Suprapubic skin (tissue), 4 donors: ENCODE results near the gene BEX4. TPM values are rescaled to one million over a fixed set of nuclear protein-coding genes. Genes with fewer than 3 reads are reported as not detected.
"Not testable (repeated sequence)": the region's sequence is repeated elsewhere in the genome, so short reads cannot be mapped to it uniquely, and the experiment has no call there.

Source experiments
- DNase-seq, 2 donors: peaks; one replicate each; pipeline ENCODE4 v3.0.0-alpha.2; 2019; ENCODE audit warnings: low spot score in 2 of 2
- H3K27ac ChIP-seq: fragments of 200-600 bp; sonication (generic); one replicate; pipeline ENCODE4 v1.5.1; 2019
- H3K27me3 ChIP-seq: fragments of 200-600 bp; sonication (generic); one replicate; pipeline ENCODE4 v1.5.1; 2019
- H3K36me3 ChIP-seq: fragments of 200-600 bp; sonication (generic); one replicate; pipeline ENCODE4 v1.5.1; 2019
- H3K4me1 ChIP-seq: fragments of 200-600 bp; sonication (generic); one replicate; pipeline ENCODE4 v1.5.1; 2019
- H3K4me3 ChIP-seq: fragments of 200-600 bp; sonication (generic); one replicate; pipeline ENCODE4 v1.5.1; 2019; ENCODE audit warnings: mild to moderate bottlenecking
- H3K9me3 ChIP-seq: fragments of 200-600 bp; sonication (generic); one replicate; pipeline ENCODE4 v1.5.1; 2019
- EP300 ChIP-seq: sonication (generic); formaldehyde crosslinking; IDR thresholded peaks from one replicate; pipeline ENCODE4 v1.6.1; 2017; ENCODE audit warnings: antibody characterized with exemption
- POLR2A ChIP-seq, 2 donors: fragments of 450-650 bp; IDR thresholded peaks; one replicate each; pipeline ENCODE4 v1.6.1; 2017; ENCODE audit warnings: antibody characterized with exemption in 2 of 2, mild to moderate bottlenecking in 2 of 2, moderate library complexity in 2 of 2
- POLR2AphosphoS5 ChIP-seq, 3 donors: sonication (generic); formaldehyde crosslinking; IDR thresholded peaks; one replicate each; pipeline ENCODE4 v1.6.1; 2017; ENCODE audit warnings: antibody characterized with exemption in 3 of 3
- WGBS: methylation state at CpG from one replicate; pipeline ENCODE4 v1.1.5; 2018; 5-methylcytosine and 5-hydroxymethylcytosine counted together
- total RNA-seq, 4 donors: library from RNA; depleted of rRNA; stranded (reverse); fragments of >200 nt; gene quantifications; one replicate each; pipeline ENCODE4 v1.1.0, GENCODE V29; 2016
- TF ChIP-seq, protein P1 (sequence below), 2 donors: fragments of 200-600 bp in 1 of 2; fragments of 450-650 bp in 1 of 2; sonication (generic) in 1 of 2; IDR thresholded peaks; one replicate each; pipeline ENCODE4 v1.5.1; 2016 to 2019; ENCODE audit warnings: antibody characterized with exemption in 2 of 2, mild to moderate bottlenecking in 1 of 2, moderate library complexity in 1 of 2

Gene BEX4, protein sequence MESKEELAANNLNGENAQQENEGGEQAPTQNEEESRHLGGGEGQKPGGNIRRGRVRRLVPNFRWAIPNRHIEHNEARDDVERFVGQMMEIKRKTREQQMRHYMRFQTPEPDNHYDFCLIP
- 10 to 100 TPM; 10.7 to 25.3 (median 18.8) TPM for total RNA-seq

DNA sequence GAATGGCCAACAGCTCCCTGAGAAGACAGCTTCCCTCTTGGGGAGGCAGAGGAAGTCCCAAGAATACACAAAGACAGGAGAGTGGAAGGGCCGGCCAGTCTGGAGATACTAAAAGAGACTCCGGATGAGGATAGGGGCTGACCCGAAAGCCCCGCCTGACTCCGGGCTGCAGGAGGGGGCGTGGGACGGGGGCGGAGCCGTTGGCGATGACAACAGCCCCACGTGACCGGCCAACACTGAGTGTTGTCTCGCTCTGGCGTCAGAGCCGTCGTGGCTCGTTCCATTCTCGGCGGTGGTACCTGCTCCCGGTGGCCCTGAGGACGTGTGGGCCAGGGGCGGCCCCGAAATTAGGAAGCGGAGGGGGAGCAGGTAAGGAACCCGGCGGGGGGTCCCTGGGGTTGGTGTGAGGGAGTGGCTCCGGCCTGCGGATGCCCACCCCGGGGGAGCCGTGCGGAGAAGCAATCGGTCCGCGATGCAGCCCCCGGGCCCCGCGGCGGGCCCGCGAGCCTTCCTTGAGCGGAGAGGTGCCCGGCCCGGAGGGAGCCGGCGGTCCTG lies at the start of gene BEX4:
Gene BEX4 (plus strand): TSS at position 239 of the 555 bp plus-strand sequence. CDS start 1,046 bp downstream, outside the sequence.
- TF ChIP-seq POLR2AphosphoS5 (IDR thresholded peaks at IDR 0.05), result no peak
- TF ChIP-seq, protein P1, sequence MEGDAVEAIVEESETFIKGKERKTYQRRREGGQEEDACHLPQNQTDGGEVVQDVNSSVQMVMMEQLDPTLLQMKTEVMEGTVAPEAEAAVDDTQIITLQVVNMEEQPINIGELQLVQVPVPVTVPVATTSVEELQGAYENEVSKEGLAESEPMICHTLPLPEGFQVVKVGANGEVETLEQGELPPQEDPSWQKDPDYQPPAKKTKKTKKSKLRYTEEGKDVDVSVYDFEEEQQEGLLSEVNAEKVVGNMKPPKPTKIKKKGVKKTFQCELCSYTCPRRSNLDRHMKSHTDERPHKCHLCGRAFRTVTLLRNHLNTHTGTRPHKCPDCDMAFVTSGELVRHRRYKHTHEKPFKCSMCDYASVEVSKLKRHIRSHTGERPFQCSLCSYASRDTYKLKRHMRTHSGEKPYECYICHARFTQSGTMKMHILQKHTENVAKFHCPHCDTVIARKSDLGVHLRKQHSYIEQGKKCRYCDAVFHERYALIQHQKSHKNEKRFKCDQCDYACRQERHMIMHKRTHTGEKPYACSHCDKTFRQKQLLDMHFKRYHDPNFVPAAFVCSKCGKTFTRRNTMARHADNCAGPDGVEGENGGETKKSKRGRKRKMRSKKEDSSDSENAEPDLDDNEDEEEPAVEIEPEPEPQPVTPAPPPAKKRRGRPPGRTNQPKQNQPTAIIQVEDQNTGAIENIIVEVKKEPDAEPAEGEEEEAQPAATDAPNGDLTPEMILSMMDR (IDR thresholded peaks at IDR 0.05), result no peak
- no peak for TF ChIP-seq POLR2A (IDR thresholded peaks at IDR 0.05)
- TF ChIP-seq EP300, result no peak
- no peaks in the 10 kb centered on the region for H3K4me1 ChIP-seq
- 34% methylated on average over 35 of the region's 45 CpGs for WGBS
- H3K36me3 ChIP-seq, result no peaks in the 10 kb centered on the region
- peak; percentile 86 to 90 for DNase-seq
- peak within 1 kb of the TSS; percentile 73 for H3K4me3 ChIP-seq
- peak within 1 kb of the TSS; percentile 82 for H3K27ac ChIP-seq
- no peaks in the 10 kb centered on the region for H3K9me3 ChIP-seq
- H3K27me3 ChIP-seq, result no peaks in the 10 kb centered on the region

DNA sequence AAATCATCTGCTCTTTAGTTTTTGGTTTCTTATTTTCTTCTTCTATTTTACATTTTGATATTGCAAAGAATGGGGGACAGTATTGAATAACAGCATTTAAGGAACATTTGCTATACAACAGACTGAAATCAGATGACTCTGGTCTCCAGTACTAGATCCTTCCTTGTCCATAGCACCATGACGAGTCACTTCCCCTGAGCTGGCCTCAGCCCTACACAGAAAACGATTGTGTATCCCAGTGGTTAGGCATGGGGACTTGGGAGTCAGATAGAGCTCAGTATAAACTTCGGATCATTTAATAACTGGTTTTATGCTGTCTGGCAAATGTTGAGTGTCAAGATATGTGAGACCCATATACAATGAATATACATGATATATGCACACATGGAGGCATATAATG lies 44.7 kb upstream of the BEX4 start:
- H3K9me3 ChIP-seq, result no peaks in the 10 kb centered on the region
- no peaks in the 10 kb centered on the region for H3K36me3 ChIP-seq
- no peak overlapping the region for H3K4me3 ChIP-seq
- TF ChIP-seq EP300, result no peak
- TF ChIP-seq POLR2AphosphoS5 (IDR thresholded peaks at IDR 0.05), result no peak
- TF ChIP-seq, protein P1 (IDR thresholded peaks at IDR 0.05), result no peak
- TF ChIP-seq POLR2A (IDR thresholded peaks at IDR 0.05), result no peak
- H3K4me1 ChIP-seq, result no peaks in the 10 kb centered on the region
- WGBS, result 74% methylated on average over 3 of the region's 3 CpGs
- H3K27me3 ChIP-seq, result no peaks in the 10 kb centered on the region
- no peak for DNase-seq
- no peak overlapping the region for H3K27ac ChIP-seq

DNA sequence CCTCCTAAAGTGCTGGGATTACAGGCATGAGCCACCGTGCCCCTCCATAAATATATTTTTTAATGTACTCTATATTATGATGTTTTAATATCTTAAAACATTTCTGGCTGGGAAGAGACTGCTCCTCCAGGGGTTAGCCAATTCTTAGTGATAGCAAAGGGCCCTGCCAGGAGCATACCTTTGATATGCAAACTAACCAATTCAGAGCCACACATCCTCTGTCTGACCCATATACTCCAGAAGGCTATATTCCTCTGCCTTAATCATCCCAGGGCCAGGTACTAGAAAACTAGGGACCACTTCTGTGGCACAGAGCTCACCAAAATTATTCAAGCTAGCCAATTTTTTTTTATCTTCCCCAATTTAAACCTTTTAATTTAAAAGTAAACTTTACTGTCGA lies 43.6 kb upstream of the BEX4 start:
- Histone ChIP-seq H3K27me3 (no peaks in the 10 kb centered on the region), H3K9me3 (no peaks in the 10 kb centered on the region), H3K4me1 (no peaks in the 10 kb centered on the region), H3K36me3 (no peaks in the 10 kb centered on the region), H3K4me3 (no peak overlapping the region), H3K27ac (no peak overlapping the region)
- no peak for DNase-seq
- TF ChIP-seq POLR2A (IDR thresholded peaks at IDR 0.05), result no peak
- TF ChIP-seq, protein P1 (IDR thresholded peaks at IDR 0.05), result no peak
- no peak for TF ChIP-seq EP300
- 68% methylated on average over 2 of the region's 2 CpGs for WGBS

DNA sequence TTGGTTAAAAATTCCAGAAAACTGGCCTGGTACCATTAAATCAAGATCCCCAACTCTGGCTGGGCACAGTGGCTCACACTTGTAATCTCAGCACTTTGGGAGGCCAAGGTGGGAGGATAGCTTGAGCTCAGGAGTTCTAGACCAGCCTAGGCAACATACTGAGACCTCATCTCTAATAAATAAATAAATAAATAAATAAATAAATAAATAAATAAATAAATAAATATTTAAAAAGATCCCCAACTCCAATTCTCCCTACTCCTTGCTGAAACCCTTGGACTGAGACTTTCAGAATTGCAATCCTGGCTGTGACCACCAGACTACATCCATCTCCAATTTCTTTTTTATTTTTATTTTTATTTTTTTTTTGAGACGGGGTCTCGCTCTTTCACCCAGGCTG lies 39.7 kb upstream of the BEX4 start:
- H3K4me1 ChIP-seq, H3K27me3 ChIP-seq, DNase-seq, H3K27ac ChIP-seq, H3K36me3 ChIP-seq, H3K4me3 ChIP-seq, H3K9me3 ChIP-seq: not testable (repeated sequence)
- whole genome bisulfite sequencing, result 97% methylated on average over 2 of the region's 2 CpGs

DNA sequence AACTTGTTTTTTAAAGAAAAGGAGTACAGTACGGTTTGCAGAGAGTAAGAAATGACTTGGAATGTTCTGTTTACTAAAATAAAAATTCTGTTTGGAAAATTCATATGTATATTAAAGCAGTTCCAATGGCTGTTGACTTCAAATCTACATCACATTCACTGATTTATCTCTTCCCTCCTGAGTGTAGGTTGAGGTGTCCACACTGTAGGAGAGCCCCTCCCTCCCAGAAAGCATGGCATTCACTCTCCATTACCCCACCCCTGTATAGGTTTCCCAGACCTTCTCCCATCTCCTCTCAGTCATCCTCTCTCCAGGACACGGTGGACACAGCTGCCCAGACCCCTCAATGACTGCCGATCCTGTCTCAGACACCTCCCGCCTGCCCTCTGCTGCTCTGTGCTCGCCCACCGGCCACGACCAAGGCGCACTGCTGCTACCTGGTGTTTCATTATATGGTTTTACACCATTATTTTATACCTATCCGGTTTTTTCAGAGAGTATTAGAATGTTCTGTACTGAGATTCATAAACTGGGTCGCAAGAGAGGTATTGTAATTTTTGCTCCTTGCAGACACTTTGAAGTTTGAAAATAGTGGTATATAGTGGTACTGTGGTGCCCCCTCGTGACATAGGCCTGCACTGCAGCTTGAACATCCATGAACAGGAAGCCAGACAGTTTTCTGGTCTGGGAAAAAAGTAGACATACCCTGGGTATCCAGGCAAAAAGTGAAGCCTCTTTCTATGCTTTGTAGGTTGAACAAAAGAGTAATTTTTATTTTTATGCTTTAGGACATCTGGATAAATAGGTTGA lies 38.8 kb upstream of the BEX4 start:
- WGBS, result 34% methylated on average over 11 of the region's 11 CpGs
- Histone ChIP-seq H3K4me3 (no peak overlapping the region), H3K4me1 (no peaks in the 10 kb centered on the region), H3K9me3 (no peaks in the 10 kb centered on the region), H3K36me3 (no peaks in the 10 kb centered on the region), H3K27me3 (no peaks in the 10 kb centered on the region), H3K27ac (no peak overlapping the region)
- DNase-seq, result no peak
- TF ChIP-seq POLR2A (IDR thresholded peaks at IDR 0.05) (no peak), POLR2AphosphoS5 (IDR thresholded peaks at IDR 0.05) (no peak), EP300 (no peak)
- TF ChIP-seq, protein P1 (IDR thresholded peaks at IDR 0.05), result peak; percentile 19 to 52
